IMR-90 (cell line): ENCODE results near the gene SETD9. TPM values are rescaled to one million over a fixed set of nuclear protein-coding genes. Genes with fewer than 3 reads are reported as not detected.

Source experiments
- ATAC-seq: fragments of 200-7000 bp; cut with Tn5 transposase; 2 replicates; pipeline ENCODE4 v1.9.1; 2020; ENCODE audit warnings: low read depth, mild to moderate bottlenecking, moderate library complexity
- BruUV-seq: library from RNA; stranded (reverse); fragments of 400-500 nt; replicated peaks from 2 replicates; lab custom pipeline; 2021; lab: Mats Ljungman, UMichigan
- CTCF ChIA-PET: fragments of 300-600 bp; formaldehyde crosslinking; extraction: SDS; loops from one replicate; lab custom pipeline; 2021; ENCODE audit warnings: antibody characterized with exemption; lab: Yijun Ruan, JAX
- POLR2A ChIA-PET: fragments of 300-600 bp; sonication (Branson Sonifier 250); formaldehyde crosslinking; loops from one replicate; lab custom pipeline; 2022; ENCODE audit warnings: antibody characterized with exemption; ENCODE audit not compliant: unreplicated experiment; lab: Charles Lee
- DNase-seq: peaks from one replicate; pipeline ENCODE4 v3.0.0; 2013
- H2AFZ ChIP-seq: replicated peaks from 2 replicates; pipeline ENCODE3; 2013; ENCODE audit warnings: low read length, mild to moderate bottlenecking; ENCODE audit not compliant: poor library complexity
- H2AK5ac ChIP-seq: 2 replicates; pipeline ENCODE4 v1.6.1; 2013; ENCODE audit warnings: low read depth, low read length, inconsistent platforms
- H2AK9ac ChIP-seq: replicated peaks from 2 replicates; pipeline ENCODE3; 2013; ENCODE audit warnings: mild to moderate bottlenecking, low read depth, low read length, moderate library complexity; ENCODE audit not compliant: poor library complexity
- H2BK120ac ChIP-seq: 2 replicates; pipeline ENCODE4 v1.6.1; 2013; ENCODE audit warnings: low read depth, low read length, inconsistent platforms
- H2BK15ac ChIP-seq: 3 replicates; pipeline ENCODE4 v1.6.1; 2013; ENCODE audit warnings: low read depth, low read length, inconsistent platforms
- H2BK20ac ChIP-seq: 2 replicates; pipeline ENCODE4 v1.6.1; 2013; ENCODE audit warnings: low read depth, mild to moderate bottlenecking, inconsistent platforms, low read length, moderate library complexity
- H2BK5ac ChIP-seq: 2 replicates; pipeline ENCODE4 v1.6.1; 2013; ENCODE audit warnings: mild to moderate bottlenecking, low read depth, low read length, inconsistent platforms; ENCODE audit not compliant: poor library complexity, severe bottlenecking
- H3K14ac ChIP-seq: replicated peaks from 2 replicates; pipeline ENCODE4 v1.6.1; 2013; ENCODE audit warnings: low read depth, low read length, inconsistent platforms
- H3K18ac ChIP-seq: 2 replicates; pipeline ENCODE4 v1.6.1; 2013; ENCODE audit warnings: low read depth, low read length, control low read depth
- H3K23ac ChIP-seq: 2 replicates; pipeline ENCODE4 v1.6.1; 2013; ENCODE audit warnings: low read depth, low read length, inconsistent platforms
- H3K27ac ChIP-seq: 2 replicates; pipeline ENCODE4 v1.5.1; 2013; ENCODE audit warnings: mild to moderate bottlenecking, control low read depth, low read length; ENCODE audit not compliant: insufficient read depth
- H3K27me3 ChIP-seq: 2 replicates; pipeline ENCODE4 v1.6.1; 2013; ENCODE audit warnings: low read length; ENCODE audit not compliant: control insufficient read depth, insufficient read depth
- H3K36me3 ChIP-seq: 2 replicates; pipeline ENCODE4 v1.6.1; 2013; ENCODE audit warnings: low read length, mixed read lengths; ENCODE audit not compliant: control insufficient read depth, insufficient read depth
- H3K4ac ChIP-seq: 2 replicates; pipeline ENCODE4 v1.6.1; 2013; ENCODE audit warnings: low read depth, low read length, inconsistent platforms
- H3K4me1 ChIP-seq: 2 replicates; pipeline ENCODE4 v1.6.1; 2013; ENCODE audit warnings: low read length, mixed read lengths; ENCODE audit not compliant: control insufficient read depth, insufficient read depth
- H3K4me2 ChIP-seq: 2 replicates; pipeline ENCODE4 v1.6.1; 2013; ENCODE audit warnings: low read depth, mild to moderate bottlenecking, control low read depth, low read length, moderate library complexity
- H3K4me3 ChIP-seq: 2 replicates; pipeline ENCODE4 v1.5.1; 2013; ENCODE audit warnings: low read depth, mild to moderate bottlenecking, control low read depth, low read length, moderate library complexity; ENCODE audit not compliant: insufficient read depth
- H3K56ac ChIP-seq: 2 replicates; pipeline ENCODE4 v1.6.1; 2013; ENCODE audit warnings: low read length, inconsistent platforms; ENCODE audit not compliant: insufficient read depth; ENCODE audit errors: extremely low read depth
- H3K79me1 ChIP-seq, 2 experiments: 2 replicates each; pipeline ENCODE4 v1.6.1; 2013; ENCODE audit warnings: low read length in 2 of 2, inconsistent platforms in 1 of 2, low read depth in 1 of 2
- H3K9ac ChIP-seq: 2 replicates; pipeline ENCODE4 v1.6.1; 2013; ENCODE audit warnings: low read depth, low read length, control low read depth
- H3K9me1 ChIP-seq: 2 replicates; pipeline ENCODE4 v1.6.1; 2013; ENCODE audit warnings: low read length, inconsistent platforms; ENCODE audit not compliant: insufficient read depth
- H3K9me3 ChIP-seq: 2 replicates; pipeline ENCODE4 v1.6.1; 2013; ENCODE audit warnings: low read length; ENCODE audit not compliant: control insufficient read depth, insufficient read depth
- H4K20me1 ChIP-seq: 2 replicates; pipeline ENCODE4 v1.6.1; 2013; ENCODE audit warnings: low read length, inconsistent platforms; ENCODE audit not compliant: insufficient read depth
- H4K5ac ChIP-seq: 2 replicates; pipeline ENCODE4 v1.6.1; 2013; ENCODE audit warnings: mild to moderate bottlenecking, low read depth, low read length, control low read depth
- H4K8ac ChIP-seq, 2 experiments: 2 replicates each; pipeline ENCODE4 v1.6.1; 2013; ENCODE audit warnings: low read depth in 2 of 2, low read length in 2 of 2, control low read depth in 1 of 2, inconsistent platforms in 1 of 2
- H4K91ac ChIP-seq: 2 replicates; pipeline ENCODE4 v1.6.1; 2013; ENCODE audit warnings: low read depth, low read length, inconsistent platforms; ENCODE audit not compliant: insufficient read depth
- CEBPB ChIP-seq: IDR thresholded peaks from 2 replicates; pipeline ENCODE4 v1.6.1; 2012; ENCODE audit warnings: low read depth, low read length, improper control_type of control experiment
- CHD1 ChIP-seq: IDR thresholded peaks from 2 replicates; pipeline ENCODE4 v1.6.1; 2012; ENCODE audit warnings: low read depth, low read length, improper control_type of control experiment
- MAZ ChIP-seq: IDR thresholded peaks from 2 replicates; pipeline ENCODE4 v1.6.1; 2012; ENCODE audit warnings: low read depth, mild to moderate bottlenecking, low read length, improper control_type of control experiment, moderate library complexity, borderline replicate concordance
- NFE2L2 ChIP-seq: fragments of 150-350 bp; IDR thresholded peaks from 2 replicates; pipeline ENCODE4 v1.6.1; 2016; ENCODE audit warnings: low read depth, mild to moderate bottlenecking, low read length
- RAD21 ChIP-seq: IDR thresholded peaks from 2 replicates; pipeline ENCODE4 v1.6.1; 2012; ENCODE audit warnings: low read length, improper control_type of control experiment
- SMC3 ChIP-seq: fragments of 150-350 bp; IDR thresholded peaks from 2 replicates; pipeline ENCODE4 v1.6.1; 2016; ENCODE audit warnings: low read depth, mild to moderate bottlenecking, antibody characterized with exemption, low read length, moderate library complexity
- WGBS, 2 experiments: methylation state at CpG; one replicate each; pipeline versions ENCODE4 v1.1.5 to v1.1.7; 2013; ENCODE audit warnings: missing lambda C conversion rate in 2 of 2; ENCODE audit not compliant: insufficient read length in 1 of 2; ENCODE audit errors: extremely low coverage in 2 of 2; 5-methylcytosine and 5-hydroxymethylcytosine counted together
- dilution Hi-C: fragments of 300-500 bp; cut with HindIII; formaldehyde crosslinking; loops from one replicate; pipeline ENCODE4 v1.14.3; 2018; ENCODE audit warnings: low sequenced_read_pairs; ENCODE audit not compliant: unreplicated experiment
- in situ Hi-C: fragments of 300-500 bp; cut with MboI; formaldehyde crosslinking; loops from 3 replicates; pipeline ENCODE4 v1.14.3; 2019; ENCODE audit warnings: low sequenced_read_pairs, inconsistent platforms, mixed read lengths
- intact Hi-C: fragments of 100-400 bp; cut with micrococcal nuclease; formaldehyde crosslinking; loops from 2 replicates; pipeline ENCODE4 v1.10.0; 2022
- polyA plus RNA-seq, 3 experiments: library from polyadenylated mRNA; depleted of rRNA; stranded (reverse); fragments of >200 nt; gene quantifications; 2 replicates each; pipeline ENCODE4 v1.2.3, GENCODE V29; 2012; ENCODE audit warnings: low replicate concordance in 1 of 3
- total RNA-seq: library from RNA; depleted of rRNA; stranded (reverse); fragments of >200 nt; gene quantifications from 2 replicates; pipeline ENCODE4 v1.2.3, GENCODE V29; 2012
- TF ChIP-seq, protein P1 (sequence below): conservative IDR thresholded peaks from 2 replicates; pipeline ENCODE4 v1.5.1; 2012; ENCODE audit warnings: mild to moderate bottlenecking, low read depth, low read length, improper control_type of control experiment

SETD9 gene
- total and polyA plus RNA-seq, 2 of the 4 experiments (the other 2 are of a cell fraction), result 3.9 to 8.1 TPM

DNA sequence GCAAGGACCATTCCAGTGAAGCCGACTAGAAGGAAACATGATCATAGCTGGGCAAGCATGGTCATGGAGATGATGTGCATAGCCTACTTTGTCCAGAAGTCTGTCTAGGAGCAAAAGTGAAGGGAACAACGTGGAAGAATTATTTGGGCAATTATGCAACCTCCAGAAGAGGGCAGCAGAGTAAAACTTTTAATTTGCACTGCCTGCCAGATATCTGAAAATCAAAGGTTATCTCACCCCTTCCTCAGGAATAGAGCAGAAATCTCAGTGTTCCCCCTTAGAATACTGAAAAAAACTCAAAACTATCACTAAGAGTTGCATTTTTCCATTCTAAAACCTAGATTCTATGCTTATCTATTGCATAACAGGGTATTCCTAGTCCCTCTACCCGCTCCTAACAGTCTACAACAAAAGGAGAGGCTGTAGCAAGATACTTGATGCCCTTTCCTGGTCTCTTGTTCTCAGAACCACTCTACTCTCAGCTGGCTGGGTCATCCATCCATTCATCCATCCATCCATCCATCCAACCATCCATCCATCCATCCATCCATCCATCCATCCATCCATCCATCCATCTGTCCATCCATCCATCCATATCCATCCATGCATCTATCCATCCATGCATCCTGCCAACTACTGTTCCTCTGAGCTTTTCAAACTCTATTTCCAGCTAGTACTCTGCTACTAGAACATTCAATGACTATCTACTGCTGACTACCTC lies 8.4 kb upstream of the SETD9 start:
- no peak overlapping the region for H3K56ac ChIP-seq
- in situ Hi-C loops (loop anchor here (25.0 kb wide), 1 partner anchor 1561 kb away; the partner anchor contains the start of gene PLK2), intact Hi-C loops (loop anchor here (1.0 to 5.0 kb wide), 4 partner anchors 237 to 1561 kb away; partner anchors contain the start of gene PLK2), dilution Hi-C loops (no loop called here)
- H2AK5ac ChIP-seq, result no peak overlapping the region
- peak; percentile 38 for DNase-seq
- H3K36me3 ChIP-seq, result no peaks in the 10 kb centered on the region
- peak overlapping the region; percentile 53; the same call in 1 of the 2 replicates for H3K9ac ChIP-seq
- H3K4ac ChIP-seq, result no peak overlapping the region
- H3K4me3 ChIP-seq, result no peak overlapping the region
- H2BK15ac ChIP-seq, result no peak overlapping the region
- no peak overlapping the region for H4K91ac ChIP-seq
- no peaks in the 10 kb centered on the region for H4K20me1 ChIP-seq
- H2AFZ ChIP-seq, result no peak overlapping the region
- TF ChIP-seq MAZ, result no peak
- TF ChIP-seq SMC3, result peak; percentile 73
- TF ChIP-seq CEBPB, result peak; percentile 2; the same call in 1 of the 2 replicates
- peak; percentile 72 for TF ChIP-seq RAD21
- no peak for TF ChIP-seq CHD1
- TF ChIP-seq NFE2L2, result no peak
- TF ChIP-seq, protein P1, sequence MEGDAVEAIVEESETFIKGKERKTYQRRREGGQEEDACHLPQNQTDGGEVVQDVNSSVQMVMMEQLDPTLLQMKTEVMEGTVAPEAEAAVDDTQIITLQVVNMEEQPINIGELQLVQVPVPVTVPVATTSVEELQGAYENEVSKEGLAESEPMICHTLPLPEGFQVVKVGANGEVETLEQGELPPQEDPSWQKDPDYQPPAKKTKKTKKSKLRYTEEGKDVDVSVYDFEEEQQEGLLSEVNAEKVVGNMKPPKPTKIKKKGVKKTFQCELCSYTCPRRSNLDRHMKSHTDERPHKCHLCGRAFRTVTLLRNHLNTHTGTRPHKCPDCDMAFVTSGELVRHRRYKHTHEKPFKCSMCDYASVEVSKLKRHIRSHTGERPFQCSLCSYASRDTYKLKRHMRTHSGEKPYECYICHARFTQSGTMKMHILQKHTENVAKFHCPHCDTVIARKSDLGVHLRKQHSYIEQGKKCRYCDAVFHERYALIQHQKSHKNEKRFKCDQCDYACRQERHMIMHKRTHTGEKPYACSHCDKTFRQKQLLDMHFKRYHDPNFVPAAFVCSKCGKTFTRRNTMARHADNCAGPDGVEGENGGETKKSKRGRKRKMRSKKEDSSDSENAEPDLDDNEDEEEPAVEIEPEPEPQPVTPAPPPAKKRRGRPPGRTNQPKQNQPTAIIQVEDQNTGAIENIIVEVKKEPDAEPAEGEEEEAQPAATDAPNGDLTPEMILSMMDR, result peak; percentile 78
- H4K5ac ChIP-seq, result no peak overlapping the region
- H3K9me3 ChIP-seq, result peaks cover 3% of the 10 kb centered on the region; the same call in 1 of the 2 replicates
- WGBS, 2 experiments, result 0% methylated on average over 2 of the region's 3 CpGs; no CpG with 5 or more reads in 1 of the 2 experiments
- no peak overlapping the region for H2BK120ac ChIP-seq
- H3K27ac ChIP-seq, result no peak overlapping the region
- no peaks in the 10 kb centered on the region for H3K79me1 ChIP-seq
- peak overlapping the region; percentile 40; the same call in 1 of the 2 replicates for H3K4me2 ChIP-seq
- H3K14ac ChIP-seq, result no peak overlapping the region
- BruUV-seq, result no TSS peak
- H3K27me3 ChIP-seq, result no peaks in the 10 kb centered on the region; the same call in 1 of the 2 replicates
- no peaks in the 10 kb centered on the region for H3K9me1 ChIP-seq
- no peak overlapping the region for H2BK20ac ChIP-seq
- H3K4me1 ChIP-seq, result no peaks in the 10 kb centered on the region; the same call in 1 of the 2 replicates
- H2BK5ac ChIP-seq, result no peak overlapping the region
- no peak overlapping the region for H2AK9ac ChIP-seq
- POLR2A ChIA-PET, result no interaction called here
- no peak overlapping the region for H3K18ac ChIP-seq
- peak; percentile 84 for ATAC-seq
- CTCF ChIA-PET, result interaction anchor here (0.6 to 1.2 kb wide), 6 partner anchors 10 to 322 kb away, joined by 3 read pairs; no protein-coding TSS in a partner anchor
- no peak overlapping the region for H4K8ac ChIP-seq
- H3K23ac ChIP-seq, result no peak overlapping the region
